Measurements from ENCODE around the gene ADGRL4. TPM values are rescaled to one million over a fixed set of nuclear protein-coding genes. Genes with fewer than 3 reads are reported as not detected.

The ADGRL4 gene
- total RNA-seq (2021), result 0.24 and 0.63 TPM in 2 replicates
- long read RNA-seq, partial matches to known transcripts, result 0 of 4 reads
- long read RNA-seq, other reads (novel, unspliced or antisense), result 0 of 4 reads

DNA sequence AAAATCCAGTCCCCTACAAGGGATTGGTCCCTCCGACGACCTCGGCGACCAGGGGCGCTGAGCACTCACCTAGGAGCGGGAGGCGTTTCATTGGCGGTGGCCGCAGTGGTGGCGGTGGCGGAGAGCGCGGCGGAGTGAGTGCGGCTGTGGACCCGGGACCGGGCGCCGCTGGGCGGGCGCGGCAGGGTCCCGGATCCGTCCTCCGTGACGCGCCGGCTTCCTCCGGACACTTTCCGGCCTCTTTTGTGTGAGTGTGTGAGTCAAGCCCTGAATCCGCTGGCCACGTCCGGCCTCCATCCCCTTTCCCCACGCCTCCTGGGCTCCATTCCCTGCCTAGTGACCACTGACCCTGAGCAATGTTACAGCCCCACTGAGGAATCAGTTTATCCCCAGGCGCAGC lies at the start of gene ADGRL4:
Gene ADGRL4 (minus strand): TSS at position 167 of the 400 bp plus-strand sequence. CDS start 76 bp downstream, at position 91.
- TF ChIP-seq, protein P1, sequence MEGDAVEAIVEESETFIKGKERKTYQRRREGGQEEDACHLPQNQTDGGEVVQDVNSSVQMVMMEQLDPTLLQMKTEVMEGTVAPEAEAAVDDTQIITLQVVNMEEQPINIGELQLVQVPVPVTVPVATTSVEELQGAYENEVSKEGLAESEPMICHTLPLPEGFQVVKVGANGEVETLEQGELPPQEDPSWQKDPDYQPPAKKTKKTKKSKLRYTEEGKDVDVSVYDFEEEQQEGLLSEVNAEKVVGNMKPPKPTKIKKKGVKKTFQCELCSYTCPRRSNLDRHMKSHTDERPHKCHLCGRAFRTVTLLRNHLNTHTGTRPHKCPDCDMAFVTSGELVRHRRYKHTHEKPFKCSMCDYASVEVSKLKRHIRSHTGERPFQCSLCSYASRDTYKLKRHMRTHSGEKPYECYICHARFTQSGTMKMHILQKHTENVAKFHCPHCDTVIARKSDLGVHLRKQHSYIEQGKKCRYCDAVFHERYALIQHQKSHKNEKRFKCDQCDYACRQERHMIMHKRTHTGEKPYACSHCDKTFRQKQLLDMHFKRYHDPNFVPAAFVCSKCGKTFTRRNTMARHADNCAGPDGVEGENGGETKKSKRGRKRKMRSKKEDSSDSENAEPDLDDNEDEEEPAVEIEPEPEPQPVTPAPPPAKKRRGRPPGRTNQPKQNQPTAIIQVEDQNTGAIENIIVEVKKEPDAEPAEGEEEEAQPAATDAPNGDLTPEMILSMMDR (conservative IDR thresholded peaks at IDR 0.05), result no peak
- Histone ChIP-seq H4K5ac (ENCODE audit: insufficient read length, low read depth, low read length) (no peak within 1 kb of the TSS), H3K4me2 (ENCODE audit: insufficient read depth, insufficient read length, low read length) (peak within 1 kb of the TSS; percentile 45), H3K18ac (ENCODE audit: insufficient read length, low read depth, low read length) (peak within 1 kb of the TSS; percentile 3), H2BK5ac (ENCODE audit: insufficient read length, low read length) (no peak within 1 kb of the TSS), H3K9me3 (ENCODE audit: control insufficient read depth, low read depth, low read length) (no peaks in the 10 kb centered on the region), H2BK15ac (ENCODE audit: low read depth, low read length) (no peak within 1 kb of the TSS), H3K14ac (ENCODE audit: insufficient read depth, low read length) (peak within 1 kb of the TSS; percentile 49), H3K4me1 (ENCODE audit: insufficient read depth, low read length) (no peaks in the 10 kb centered on the region), H3K9ac (ENCODE audit: extremely low read depth, insufficient read length, low read length) (peak within 1 kb of the TSS; percentile 42), H2BK120ac (ENCODE audit: low read depth, low read length, poor library complexity, severe bottlenecking) (no peak within 1 kb of the TSS), H3T11ph (ENCODE audit: low read length) (no peak within 1 kb of the TSS), H3K27ac (ENCODE audit: insufficient read length, low read depth, low read length) (no peak within 1 kb of the TSS), H3K79me2 (ENCODE audit: insufficient read depth, low read length) (no peaks in the 10 kb centered on the region), H3K56ac (ENCODE audit: insufficient read length, low read depth, low read length) (no peak within 1 kb of the TSS), H3K79me1 (ENCODE audit: insufficient read depth, low read depth, low read length, poor library complexity, severe bottlenecking) (no peaks in the 10 kb centered on the region), H3K23ac (ENCODE audit: insufficient read length, low read depth, low read length) (no peak within 1 kb of the TSS), H3K27me3 (ENCODE audit: insufficient read depth, low read length) (no peaks in the 10 kb centered on the region), H4K8ac (replicated peaks; ENCODE audit: insufficient read length, low read depth, low read length) (no peak within 1 kb of the TSS), H2BK12ac (ENCODE audit: insufficient read length, low read depth, low read length) (no peak within 1 kb of the TSS), H4K20me1 (ENCODE audit: control insufficient read depth, insufficient read depth, insufficient read length) (no peaks in the 10 kb centered on the region), H3K23me2 (ENCODE audit: insufficient read length, low read depth, low read length, poor library complexity, severe bottlenecking) (peaks cover 5% of the 10 kb centered on the region), H2AFZ (ENCODE audit: low read length) (peak within 1 kb of the TSS; percentile 46), H4K91ac (ENCODE audit: insufficient read length, low read depth, low read length) (no peak within 1 kb of the TSS), H3K4ac (ENCODE audit: low read depth, low read length) (no peak within 1 kb of the TSS), H2AK5ac (ENCODE audit: insufficient read length, low read length) (no peak within 1 kb of the TSS), H2BK20ac (ENCODE audit: low read depth, low read length, poor library complexity, severe bottlenecking) (no peak within 1 kb of the TSS)
- peak; percentile 68 for DNase-seq
- Mint-ChIP-seq H3K4me1 (peaks cover 11 to 12% of the 10 kb centered on the region in 2 experiments), H3K9me3 (no peaks in the 10 kb centered on the region), H3K36me3 (ENCODE audit: insufficient read depth in 1 of 3, low read depth in 3 of 3) (no peaks in the 10 kb centered on the region), H3K27ac (peak within 1 kb of the TSS in 1 of 3 experiments; percentile 90; a peak in 2 of 7 replicates), H3K27me3 (ENCODE audit: low read depth) (peaks cover 2% of the 10 kb centered on the region; the same call in 1 of the 2 replicates), H3K4me3 (peak within 1 kb of the TSS; percentile 85)
- no CpG with 5 or more reads among the region's 35 CpGs for WGBS (ENCODE audit: extremely low coverage, insufficient read length, low lambda C conversion rate)
